HG03521 (cell line): Measurements from ENCODE around the gene ARHGAP10.
"Not testable (repeated sequence)": the region's sequence is repeated elsewhere in the genome, so short reads cannot be mapped to it uniquely, and the experiment has no call there.

Source experiments
- ATAC-seq: cut with Tn5 transposase; IDR thresholded peaks from one replicate; pipeline ENCODE4 v1.9.1; 2021; ENCODE audit warnings: mild to moderate bottlenecking, moderate library complexity; ENCODE audit not compliant: unreplicated experiment

The ARHGAP10 gene

DNA sequence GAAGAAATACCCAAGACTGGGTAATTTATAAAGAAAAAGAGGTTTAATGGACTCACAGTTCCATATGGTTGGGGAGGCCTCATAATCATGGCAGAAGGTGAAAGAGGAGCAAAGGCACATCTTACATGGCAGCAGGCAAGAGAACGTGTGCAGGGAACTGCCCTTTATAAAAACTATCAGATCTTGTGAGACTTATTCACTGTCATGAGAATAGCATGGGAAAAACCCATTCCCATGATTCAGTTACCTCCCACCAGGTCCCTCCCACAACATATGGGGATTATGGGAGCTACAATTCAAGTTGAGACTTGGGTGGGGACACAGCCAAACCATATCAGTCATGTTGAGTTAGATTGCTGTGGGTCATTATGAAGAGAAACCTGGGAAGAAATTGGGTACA is 153.3 kb downstream of the ARHGAP10 start:
- not testable (repeated sequence) for ATAC-seq

DNA sequence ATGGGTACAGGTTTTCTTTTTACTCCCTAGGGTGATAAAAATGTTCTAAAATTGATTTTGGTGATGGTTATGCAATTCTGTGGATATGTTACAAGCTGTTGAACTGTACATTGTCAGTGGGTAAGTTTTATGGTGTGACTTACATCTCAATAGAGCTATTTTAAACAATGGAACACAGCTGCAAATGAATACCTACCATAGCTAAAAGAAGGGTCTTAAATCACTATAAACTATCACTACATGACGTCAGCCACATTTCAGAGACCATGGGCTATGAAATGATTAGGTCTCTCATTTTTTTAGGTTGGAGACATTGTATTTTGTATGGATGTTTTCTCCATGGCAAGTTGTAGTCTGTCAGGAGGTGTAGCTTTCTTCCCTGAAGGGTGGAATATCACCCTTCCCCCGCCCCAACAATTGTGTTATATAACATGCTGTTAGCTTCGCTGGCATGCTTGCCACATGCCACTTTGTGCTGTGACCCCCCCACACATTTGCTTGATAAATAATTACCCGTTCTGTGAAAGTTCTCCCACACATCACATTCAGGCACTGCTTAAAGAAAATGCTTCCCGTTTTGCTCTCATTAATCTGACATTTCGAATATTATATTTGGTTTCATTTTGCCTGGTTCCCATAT is 159.7 kb downstream of the ARHGAP10 start:
- no peak for ATAC-seq

DNA sequence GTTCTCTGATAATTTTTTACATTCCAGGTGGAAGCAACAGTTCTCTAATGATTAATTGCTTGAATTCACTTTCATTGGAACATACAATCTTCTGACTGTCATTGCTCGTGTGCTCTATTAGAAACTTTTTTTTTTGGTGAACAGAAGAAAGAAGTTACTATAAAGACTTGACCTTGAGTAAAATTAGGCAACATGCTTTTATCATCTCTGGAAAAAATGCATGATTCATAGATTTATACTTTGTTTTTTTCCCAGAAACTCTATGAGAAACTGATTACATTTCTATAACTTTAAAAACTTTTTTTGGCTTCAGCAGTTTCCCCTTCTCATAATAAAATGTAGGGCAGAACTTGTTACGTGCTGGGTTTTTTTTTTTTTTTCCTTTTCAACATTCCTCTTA is 167.6 kb downstream of the ARHGAP10 start:
- no peak for ATAC-seq

DNA sequence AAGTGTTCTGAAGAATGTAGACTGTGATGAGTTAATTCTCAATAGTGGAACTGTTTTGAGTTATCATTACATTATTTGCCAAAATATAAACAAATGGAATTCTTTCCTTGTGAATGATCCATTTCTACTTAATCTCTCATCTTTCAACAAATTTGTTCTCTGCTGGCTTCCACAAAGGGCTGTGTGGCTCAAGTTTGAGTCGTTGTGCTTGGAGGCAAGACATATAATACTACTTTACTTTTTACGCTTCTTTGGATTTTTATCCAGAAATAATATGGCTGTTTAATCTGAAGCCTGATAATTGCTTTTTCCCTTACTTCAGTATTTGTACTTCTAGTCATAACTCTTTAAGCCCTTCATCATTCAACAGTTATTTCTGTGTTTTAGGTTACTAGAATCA is 169.5 kb downstream of the ARHGAP10 start:
- ATAC-seq = no peak

DNA sequence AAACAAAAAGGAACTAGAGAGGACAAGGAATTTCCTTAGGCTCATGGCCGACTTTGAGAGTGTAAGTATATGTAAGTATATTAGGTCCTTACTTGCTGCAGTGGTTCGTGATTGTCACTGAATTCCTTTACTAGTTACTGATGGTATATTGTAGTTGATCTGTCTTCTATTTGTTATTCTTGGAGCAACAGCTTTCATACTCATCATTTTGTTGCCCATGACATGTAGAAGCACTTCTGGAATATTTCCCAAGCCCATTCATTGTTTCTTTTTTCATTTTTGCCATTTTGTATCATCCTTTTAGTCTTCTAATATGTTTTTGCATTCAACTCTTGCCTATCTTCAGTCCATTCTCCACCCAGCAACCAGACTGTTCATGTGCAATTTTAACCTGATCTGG is 170.0 kb downstream of the ARHGAP10 start:
- ATAC-seq = no peak

DNA sequence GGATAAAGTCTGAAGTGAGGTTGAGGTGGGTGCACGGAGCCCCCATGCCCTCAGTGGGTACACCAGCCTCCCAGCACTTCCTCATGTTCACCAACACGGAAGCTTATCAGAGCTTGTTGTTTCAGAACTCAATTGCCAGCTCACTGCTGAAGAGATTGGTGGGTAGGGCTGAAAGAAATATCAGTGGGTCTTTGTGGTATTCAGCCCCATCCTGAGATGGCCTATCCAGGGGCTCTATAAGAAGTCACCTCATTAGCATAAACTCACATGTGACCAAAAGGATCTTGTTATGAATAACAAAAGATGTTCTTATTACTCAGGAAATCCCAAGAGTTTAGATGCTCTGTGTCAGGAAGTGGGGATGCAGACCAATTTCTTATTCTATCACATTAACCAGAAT is 177.3 kb downstream of the ARHGAP10 start:
- ATAC-seq = no peak

DNA sequence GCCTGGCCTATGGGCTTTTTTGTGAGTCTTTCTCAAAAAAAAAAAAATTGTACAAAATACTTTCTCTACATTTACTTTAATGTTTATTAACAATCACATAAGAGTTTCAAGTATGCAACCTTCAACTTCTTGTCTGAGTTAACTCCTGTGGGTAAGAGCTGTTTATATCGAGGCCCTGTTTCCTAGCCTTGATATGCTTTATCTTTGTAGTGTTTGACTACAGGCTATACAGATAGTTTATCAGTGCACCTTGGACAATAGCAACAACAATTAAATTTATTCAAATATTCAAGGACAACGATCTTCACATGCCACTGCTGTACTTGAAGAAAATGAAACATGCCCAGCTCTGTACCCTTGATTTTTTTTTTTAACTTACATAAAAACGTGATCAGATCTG is 178.4 kb downstream of the ARHGAP10 start:
- no peak for ATAC-seq

DNA sequence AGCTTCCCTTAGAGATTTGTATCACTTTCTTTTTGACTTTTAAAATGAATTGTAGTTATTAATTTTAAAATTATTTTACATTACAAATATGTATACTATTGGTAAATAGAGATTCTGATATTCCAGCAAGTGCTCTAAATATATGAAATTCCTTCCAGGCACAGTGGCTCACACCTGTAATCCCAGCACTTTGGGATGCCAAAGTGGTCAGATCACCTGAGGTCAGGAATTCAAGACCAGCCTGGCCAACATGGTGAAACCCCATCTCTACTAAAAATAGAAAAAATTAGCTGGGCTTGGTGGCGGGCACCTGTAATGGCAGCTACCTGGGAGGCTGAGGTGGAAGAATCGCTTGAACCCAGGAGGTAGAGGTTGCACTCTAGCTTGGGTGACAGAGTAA is 180.2 kb downstream of the ARHGAP10 start:
- ATAC-seq = not testable (repeated sequence)

DNA sequence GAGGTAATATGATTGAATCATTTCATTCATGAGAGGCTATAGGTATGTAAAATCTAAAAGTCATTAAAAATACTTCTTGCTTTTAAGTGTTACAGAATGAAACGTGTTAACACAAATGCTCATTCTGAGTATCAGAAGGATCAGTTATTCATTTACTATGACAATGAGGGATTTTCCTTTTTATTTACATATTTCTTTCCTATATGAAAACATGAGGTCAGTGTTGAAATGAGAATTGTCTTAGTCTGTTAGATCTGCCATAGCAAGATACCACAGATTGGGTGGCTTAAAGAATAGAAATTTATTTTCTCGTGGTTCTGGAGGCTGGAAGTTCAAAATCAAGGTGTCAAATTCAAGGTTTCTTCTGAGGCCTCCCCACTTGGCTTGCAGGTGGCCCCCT is 181.2 kb downstream of the ARHGAP10 start:
- ATAC-seq = no peak

DNA sequence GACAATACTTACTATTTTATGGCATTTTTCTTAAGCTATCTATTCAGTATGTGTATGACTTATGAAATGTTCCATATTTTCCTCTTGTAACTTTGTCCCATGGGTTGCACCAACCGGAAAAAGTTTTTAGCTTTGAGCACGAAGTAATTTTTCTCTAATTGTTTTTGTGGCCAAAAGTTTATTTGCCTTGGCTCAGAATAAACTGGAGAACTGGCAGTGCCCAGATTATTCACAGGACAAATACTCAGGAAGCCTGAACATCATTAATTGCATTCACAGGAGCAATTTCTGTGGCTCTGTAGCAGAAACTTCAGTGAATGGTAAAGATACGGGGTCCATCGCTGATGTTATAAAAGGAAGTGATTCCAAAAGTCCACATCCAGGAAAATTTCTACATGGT is 184.5 kb downstream of the ARHGAP10 start:
- ATAC-seq = no peak

DNA sequence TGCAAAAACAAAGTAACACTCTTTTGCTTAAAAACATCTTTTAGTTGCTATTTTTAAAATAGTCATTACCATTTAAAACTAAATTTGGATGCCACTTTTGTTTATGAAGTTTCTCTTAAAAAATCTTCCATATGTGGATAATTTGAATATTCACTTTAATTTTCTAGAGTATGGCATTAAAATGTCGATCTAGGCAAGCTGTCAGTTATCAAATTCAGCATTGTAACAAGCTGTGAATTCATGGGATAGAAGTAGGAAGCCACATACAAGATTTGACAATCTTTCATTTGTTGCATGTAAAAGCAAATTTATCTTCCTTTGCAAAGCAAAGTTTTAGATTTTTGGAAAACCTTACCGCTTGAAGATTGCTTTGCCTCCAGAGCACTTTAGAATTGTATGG is 191.5 kb downstream of the ARHGAP10 start:
- no peak for ATAC-seq

DNA sequence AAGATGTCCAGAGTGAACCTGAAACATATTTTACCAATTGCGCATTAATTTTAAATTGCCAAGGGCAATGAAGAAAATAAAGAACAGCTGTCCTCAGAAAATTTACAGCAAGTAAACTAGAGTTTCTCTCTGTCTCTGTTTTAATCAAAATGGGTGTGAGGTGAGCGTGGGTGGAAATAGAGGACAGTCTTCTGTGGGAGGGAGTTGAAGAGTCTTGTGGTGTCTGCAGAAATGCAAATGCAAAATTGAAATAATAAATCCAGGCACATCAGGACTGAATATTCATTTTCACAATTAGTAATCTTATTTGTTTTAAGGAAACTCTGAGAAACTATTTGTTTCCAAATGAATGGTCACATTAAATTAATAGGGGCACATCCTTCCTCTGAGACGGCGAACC is 192.0 kb downstream of the ARHGAP10 start:
- ATAC-seq = no peak

DNA sequence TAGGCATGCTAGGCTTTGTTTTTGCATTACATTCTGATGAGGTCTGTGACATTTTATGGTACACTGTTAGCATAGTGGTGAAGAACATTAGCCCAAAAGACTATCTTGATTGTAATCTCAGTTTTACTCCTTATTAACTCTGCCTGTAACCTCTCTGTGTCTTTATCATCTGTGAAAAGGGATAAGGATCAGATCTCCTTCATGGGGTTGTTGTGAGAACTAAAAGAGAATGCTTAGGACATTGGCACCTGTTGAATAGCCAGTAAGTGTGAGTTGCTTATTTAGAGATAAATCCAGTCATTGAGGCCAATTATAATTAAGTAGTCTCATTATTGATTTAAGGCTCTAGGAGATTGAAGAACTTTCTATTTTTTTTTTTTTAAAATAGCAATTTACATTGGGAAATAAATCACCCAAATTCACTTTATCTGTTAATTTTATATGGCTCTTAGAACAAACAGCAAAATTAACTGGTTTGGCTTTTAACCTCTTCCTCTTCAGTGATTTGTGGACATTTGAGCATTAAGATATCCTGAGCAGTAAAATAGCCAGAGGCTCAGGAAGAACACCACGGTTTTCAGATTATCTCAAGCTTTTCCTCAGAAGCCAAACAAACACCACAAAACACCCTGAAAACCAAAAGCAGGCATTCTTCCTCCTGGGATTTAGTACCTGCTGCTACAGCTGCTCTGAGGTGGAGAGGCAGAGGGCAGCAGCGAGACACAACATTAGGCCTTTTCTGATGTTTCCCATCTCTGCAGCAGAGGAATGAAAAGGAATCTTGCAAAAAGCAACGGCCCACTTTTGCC is 192.9 kb downstream of the ARHGAP10 start:
- ATAC-seq = no peak

DNA sequence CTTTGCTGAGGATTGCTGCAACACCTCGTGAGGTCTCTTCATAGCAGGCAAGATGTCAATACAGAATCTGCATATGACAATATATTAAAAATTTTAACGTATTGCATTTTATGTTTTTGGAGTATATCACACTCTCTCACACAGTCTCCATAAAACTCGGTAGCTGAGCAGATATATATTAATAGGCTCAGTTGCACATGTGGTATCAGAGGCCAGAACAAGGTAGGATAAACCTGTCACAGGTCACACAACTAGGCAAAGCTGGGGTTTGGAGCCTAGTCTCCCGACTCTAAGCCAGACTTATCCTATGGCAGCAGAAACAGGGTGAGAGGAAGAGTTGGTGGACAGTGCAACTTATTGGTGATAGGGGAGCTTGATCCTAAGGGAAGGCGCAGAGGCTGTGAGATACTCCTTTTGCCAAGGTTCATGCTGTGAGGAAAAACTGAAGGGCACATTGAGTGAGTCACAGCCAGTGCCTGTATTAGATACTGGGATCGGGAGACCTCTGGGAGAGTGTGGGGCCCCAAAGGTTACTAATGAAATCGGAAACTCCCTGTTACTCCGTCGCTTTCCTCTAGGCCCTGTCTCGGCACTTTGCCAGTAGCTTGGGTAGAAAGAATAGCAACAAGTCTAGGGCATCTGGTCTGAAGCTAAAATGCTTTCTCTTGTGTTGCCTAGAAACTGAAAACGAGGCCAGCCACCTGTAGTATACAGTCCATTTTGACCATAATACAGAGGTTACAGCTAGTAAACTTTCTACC is 195.7 kb downstream of the ARHGAP10 start:
- ATAC-seq = no peak

DNA sequence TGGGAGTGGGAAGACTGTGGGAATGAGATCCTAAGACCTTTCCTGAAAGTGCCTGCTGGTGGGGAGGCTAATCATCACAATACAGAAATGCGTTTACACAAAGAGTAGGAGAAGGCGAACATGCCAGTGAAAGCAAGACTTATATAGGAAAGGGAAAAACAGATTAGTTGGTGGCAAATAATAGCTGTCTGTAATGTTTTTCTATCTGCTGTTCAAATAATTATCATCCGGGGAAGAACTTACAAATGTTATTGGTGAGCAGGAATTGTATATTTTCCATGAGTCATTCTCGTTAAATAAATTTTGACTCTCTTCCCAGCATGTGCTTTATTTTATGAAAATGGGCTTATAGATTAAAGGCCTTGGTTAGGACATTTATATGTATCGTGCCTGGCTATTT is 196.5 kb downstream of the ARHGAP10 start:
- no peak for ATAC-seq

DNA sequence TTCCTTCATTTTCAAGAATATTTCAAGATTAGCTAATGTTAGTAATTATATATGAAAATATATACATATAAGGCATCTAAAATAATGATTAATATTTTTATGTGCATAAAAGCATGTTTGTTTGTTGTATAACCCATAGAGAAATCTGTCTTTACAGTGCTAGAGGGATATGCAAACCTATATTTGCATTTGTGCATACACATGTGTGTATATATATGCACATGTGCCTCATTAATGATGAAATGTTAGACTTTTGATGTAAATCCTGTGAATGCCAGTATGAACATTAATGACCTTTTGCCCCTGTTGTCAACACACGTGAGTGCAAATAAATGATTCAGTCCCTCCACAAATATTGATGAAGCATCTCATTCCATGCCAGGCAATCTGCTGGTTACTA is 197.9 kb downstream of the ARHGAP10 start:
- ATAC-seq = no peak

DNA sequence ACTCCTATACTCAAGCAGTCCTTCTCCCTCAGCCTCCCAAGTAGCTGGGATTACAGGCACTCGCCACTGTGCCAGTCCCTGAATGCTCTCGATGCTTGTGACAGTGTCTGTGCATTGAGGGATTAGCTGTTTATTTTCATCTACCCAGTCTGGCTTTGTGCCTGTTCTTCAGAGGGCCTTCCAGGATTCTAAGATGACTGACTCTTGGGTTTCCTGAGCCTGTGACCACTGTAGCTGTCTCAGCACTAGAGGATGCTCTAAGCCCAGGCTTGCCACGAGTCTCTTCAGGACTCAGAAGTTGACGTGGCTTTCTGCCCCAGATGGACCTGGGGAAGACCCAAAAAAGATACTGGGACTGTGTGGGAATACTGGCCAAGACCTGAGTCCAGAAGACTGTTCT is 201.4 kb downstream of the ARHGAP10 start:
- no peak for ATAC-seq

DNA sequence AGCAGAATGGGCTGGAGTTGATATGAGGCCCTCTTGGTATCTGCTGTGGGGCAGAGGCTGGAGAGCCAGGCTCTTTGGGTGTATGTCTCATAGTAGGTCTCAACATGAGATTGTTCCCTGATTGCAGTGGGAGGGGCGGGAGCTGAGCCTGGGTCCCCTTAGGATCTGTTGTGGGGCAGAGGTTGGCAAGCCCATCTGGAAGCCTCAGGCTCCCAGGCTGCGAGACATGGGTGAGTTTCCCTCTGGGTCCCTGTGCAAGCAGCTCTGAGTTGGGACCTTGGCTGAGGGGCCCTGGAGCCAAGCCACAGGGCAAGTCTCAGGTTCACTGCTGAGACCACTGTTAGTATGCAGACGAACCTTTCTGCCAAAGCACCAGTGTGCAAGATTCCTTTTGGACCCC is 201.9 kb downstream of the ARHGAP10 start:
- ATAC-seq = no peak

DNA sequence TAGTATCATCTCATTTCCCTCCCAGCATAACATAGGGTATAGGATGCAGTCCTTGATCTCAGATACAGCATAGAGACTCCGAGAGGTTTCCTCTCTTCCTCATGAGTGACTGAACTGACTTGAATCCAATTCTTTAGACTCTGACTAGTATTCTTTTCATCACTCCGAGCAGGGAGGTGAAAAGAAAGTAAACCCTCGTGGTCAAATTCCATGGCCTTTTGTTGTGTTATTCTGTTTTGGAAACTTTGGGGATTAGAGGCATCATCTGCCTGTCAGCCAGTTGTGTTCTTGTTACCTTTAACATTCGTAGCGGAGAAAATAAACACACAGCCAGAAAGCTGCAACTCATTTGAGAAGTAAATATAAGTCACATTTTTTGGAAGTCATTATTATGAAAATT is 206.6 kb downstream of the ARHGAP10 start:
- ATAC-seq = no peak

DNA sequence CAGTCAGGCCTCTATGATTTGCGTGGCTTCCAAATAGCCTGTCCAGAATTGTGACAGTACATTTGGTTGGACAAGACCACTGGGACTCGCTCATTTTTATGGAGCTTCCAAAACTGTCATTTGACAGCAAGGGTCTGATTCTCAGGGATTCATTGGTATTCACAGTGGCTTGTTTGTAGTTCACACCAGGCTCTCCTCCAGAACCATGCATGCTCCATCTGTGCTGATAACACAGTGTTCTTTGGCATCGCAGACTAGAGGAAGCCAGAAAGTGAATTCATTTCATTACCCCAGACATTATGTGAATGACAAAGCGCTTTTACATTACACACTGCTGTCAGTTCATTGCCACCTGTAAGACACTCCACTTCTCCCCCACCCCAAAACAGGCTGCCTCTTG is 208.3 kb downstream of the ARHGAP10 start:
- ATAC-seq = no peak

DNA sequence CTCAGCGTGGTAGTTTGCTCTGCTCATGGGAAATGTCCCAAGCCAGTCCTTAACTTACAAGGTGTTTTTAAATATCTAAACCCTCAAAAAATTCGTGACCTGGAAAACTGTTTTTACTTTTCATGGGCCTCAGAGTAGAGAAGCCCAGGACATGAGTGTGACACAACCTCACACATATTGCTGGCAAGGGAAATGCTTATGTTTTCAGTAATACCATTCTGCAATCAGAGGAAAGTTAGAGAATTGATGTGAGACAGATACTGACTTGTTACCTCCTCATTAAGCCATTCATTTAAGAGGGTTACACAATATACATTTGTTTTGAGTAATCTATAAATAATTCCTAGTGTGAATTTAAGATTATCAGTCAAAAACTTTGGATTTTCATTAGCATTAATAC is 209.5 kb downstream of the ARHGAP10 start:
- no peak for ATAC-seq

DNA sequence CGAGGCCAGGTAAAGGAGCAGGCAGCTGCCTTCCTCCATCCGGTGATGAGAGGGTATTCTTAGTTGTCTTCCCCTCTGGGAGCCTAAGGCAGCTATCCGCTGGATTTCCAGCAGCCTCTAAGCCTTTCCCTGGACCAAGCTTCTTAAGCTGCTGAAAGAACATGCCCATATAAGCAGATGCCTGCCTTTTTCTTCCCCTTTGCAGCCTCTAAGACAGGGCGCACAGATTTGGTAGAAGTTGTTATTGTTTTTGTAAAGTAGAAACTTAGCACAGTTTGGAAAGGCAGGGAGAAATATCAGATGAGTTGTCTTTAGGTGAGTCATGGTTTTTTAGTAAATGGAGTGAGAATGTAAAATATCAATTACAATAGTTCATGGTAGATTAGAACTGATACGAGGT is 210.8 kb downstream of the ARHGAP10 start:
- ATAC-seq = peak; percentile 28
